Measurements from ENCODE around the gene AFF4.

The AFF4 gene

DNA sequence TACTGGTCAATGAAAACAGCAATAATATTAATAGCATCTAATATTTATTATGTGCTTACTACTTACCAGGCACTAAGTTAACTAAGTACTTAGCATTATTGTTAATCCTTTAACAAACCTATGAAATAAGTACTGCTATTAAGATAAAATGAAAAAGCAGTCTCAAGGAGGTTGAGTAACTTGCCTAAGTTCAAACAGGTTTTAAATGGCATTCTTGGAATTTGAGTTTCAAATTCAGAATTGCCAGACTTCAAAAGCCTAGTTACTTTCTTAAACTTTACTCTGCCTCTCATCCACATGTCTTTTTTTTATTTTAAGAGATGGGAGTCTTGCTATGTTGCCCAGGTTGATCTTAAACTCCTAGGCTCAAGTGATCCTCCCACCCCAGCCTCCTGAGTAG is 73.9 kb downstream of the AFF4 start:
- DNase-seq (ENCODE audit: low spot score), result no peak

DNA sequence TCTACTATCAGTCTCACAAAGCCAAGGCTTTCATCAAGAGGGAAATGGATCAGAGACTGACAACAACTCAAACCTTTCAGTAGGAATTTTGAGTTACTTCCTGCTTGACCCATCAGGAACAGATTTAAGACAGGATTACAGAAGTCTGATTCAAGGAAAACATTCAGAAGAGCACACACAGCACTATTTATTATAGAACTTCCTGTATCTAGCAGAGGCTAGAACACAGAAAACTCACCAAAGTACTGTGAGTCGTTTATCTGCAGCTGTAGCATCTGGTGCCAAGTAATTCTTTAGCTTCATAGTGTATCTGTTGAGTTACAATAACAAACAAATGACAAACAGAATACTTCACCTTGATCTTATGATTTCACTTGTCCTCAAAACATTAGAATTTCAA is 76.2 kb downstream of the AFF4 start:
- no peak for DNase-seq (ENCODE audit: low spot score)

DNA sequence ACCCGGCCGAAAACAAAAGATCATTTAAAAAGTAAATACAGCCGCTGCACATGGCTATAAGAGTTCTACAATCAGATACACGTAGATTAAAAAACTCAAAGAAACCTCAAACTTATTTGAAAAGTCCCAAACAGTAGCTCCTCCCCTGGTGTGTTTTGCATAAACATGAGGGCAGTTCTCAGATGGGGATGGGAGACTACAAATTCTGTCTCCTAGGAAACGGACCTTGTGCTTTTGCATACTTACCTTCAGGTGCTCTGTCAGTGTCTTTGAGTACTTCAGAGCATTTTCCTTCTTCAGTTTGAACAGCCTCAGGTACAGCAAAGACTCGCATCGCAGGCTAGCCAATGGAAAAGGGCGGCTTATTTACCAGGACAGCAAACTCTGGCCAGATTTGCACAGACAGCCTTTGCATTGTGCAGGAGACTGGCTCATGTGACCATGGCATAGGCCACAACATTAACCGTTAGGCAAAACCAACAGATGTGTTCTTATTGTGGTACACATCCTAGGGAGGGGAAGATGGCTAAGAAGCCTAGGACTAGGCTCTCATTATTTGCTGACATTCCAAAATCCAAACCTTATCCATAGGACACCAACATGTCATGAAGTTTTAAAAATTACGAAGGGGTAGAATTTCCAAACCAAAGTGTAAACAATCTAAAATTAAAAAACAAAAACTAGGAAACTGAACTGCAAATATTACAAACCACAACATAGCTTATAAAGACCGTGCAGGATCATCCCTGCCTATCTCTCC is 77.2 kb downstream of the AFF4 start:
- DNase-seq (ENCODE audit: low spot score), result no peak

DNA sequence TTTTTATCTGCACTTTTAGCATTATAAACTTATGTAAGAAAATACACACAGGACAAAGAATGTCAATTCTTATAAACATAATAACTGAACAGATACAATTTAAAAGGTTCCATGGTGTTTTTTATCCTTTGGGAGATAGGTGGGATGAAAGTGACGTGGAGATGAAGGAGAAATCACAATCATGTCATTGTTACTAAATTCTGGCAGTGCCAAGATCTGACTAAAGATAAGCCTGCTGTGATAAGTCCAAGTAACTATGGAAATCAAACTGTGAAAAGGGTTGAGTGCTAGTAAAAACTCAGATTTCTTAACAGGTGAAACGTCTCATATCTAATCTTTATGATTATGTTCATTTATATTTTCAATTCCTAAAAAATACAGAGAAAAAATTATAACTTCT is 78.9 kb downstream of the AFF4 start:
- DNase-seq (ENCODE audit: low spot score), result no peak

DNA sequence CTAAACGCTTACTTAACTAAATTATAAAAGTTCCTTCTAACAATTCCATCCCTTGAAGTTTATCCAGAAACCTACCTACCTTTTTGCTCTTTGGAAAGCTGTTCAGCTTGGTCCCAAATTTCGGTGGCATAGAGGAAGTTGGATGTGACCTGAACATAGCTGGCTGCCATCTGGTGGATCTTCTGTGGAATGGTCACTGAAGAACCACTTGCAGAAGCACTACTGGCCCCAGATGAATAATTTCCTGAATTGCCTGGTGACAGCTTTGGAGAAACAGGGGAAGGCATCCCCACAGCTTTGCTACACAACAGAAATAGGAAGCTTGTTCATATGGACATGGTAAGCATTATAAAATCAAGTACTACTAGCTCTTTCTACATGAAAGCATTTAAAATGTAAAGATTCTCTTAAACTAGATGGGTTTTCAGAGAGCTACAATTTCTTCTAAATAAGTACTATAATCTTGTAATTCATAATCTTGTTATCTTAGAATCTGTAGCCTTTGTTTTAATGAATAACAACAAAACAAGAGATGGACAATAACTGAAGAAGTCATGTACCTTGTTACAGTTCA is 80.1 kb downstream of the AFF4 start:
- DNase-seq (ENCODE audit: low spot score), result peak; percentile 75

DNA sequence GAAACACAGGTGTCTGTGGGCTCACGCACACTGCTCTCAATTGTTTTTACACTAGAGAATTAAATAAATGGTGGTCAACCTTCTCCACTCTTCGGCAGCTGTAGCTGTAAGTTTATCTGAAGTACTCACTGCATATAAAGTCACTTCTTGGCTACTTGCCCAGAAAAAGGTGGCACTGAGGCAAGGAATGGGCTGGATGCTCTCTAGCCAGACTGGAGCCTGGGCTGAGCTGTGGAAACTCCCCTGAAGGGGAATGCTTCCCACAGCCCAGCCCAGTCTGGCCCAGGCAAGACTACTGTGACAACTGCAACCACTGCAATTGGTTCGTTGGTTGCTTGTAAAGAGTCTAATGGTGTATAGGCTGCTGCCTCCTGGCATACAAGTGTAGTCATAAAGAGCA is 85.5 kb downstream of the AFF4 start:
- no peak for DNase-seq (ENCODE audit: low spot score)

DNA sequence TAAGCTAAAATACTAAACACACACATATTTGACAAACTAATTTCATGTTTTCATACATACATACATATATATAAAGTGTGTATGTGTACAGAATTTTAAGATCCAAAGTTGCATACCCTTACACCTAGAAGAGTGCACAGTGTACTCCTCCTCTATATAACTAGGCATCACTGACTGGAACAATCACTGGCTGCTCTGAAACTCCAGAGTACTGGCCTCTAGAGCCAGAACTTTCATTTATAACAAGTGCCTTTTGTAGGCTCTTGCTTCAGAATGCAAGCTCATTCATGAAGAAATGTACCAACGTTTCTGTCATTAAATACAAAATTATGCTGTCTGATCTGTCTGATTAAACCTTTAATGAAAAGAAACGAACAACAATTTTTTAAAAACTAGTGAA is 86.0 kb downstream of the AFF4 start:
- no peak for DNase-seq (ENCODE audit: low spot score)

DNA sequence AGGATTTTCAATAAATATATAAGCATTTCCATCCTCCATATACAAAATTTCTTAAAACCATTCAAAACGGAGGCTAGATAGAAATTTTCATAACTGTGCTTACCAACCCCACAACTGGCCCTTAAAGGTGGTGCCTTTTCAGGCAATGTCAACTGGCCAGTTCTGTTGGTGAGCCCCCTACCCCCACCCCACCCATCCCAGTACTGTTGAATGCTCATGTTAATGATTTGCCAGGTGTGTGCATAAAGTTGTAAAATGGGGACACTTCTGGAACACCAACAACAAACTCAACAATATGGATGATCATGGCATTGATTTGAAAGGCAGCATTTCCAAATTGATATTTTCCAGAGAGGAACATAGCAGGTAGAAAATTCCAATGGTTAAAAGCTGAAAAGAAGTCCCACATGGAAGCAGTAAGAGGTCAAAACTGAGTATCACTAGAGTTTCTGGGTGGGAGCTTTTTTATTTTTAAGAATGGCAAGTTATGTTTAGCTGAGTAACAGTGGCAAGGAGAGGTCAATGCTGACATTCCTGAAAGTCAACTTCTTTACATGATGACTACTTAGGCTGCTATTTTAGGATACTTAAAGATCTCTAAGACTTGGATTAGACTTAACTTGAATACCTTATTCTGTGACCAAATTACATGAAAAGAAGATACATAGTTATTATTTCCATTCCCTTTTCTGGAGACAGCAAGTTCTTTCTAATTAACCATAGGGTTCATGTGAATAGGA is 87.2 kb downstream of the AFF4 start:
- peak; percentile 20 for DNase-seq (ENCODE audit: low spot score)

DNA sequence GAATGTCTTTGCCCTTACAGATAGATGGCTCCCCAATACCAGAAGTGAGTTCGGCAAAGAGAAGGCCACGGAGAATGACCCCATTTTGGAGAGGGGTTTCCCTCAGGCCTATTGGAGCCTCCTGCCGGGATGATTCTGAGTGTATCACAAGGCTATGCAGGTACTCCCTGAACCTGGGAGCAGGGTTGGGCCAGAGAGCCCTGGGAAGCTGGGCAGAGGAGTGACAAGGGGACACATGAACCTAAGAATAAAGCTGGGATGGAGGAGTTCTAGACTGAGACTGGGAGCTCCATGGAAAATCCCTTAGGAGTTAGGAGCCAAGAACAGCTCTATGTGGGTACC is 89.5 kb downstream of the AFF4 start:
- DNase-seq (ENCODE audit: low spot score), result no peak

DNA sequence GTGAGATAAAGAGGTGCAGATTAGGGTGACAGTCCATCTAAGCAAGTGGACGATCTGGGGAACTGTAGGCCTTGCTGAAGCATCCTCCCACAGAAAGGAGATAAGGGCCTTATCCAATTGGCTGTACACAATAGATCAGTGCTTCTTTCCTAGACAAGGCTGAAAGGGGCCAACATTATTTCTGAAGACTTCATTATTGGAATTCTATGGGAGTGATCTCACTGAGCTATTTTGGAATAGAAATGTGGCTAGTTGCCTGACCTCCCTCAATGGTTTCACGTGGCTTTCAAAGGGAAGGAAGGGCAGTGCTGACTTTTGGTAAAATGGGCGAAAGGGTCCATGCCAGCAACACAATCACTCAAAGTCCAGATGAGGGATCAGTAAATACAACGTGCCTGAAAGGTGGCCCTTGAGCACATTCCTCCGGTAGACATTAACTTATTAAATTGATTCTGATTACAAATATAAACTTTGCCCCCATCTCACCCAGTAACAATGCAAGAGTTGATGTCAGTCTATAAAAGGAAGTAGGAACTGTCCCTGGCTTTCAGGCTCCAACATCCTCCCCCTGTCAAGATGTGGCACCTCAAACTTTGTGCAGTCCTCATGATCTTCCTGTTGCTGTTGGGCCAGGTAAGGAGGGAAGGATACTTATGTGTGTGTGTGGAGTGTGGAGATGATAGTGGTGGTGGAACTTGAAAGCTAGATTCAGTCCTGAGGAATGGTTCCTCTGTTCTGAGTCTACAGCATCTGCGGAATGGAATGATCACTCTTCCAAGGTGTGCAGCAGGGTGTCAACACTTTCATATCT is 90.1 kb downstream of the AFF4 start, which contains the start of gene LEAP2:
Gene LEAP2 (plus strand): TSS at position 550 of the 811 bp plus-strand sequence. CDS start 27 bp downstream, at position 577.
- DNase-seq (ENCODE audit: low spot score), result no peak

DNA sequence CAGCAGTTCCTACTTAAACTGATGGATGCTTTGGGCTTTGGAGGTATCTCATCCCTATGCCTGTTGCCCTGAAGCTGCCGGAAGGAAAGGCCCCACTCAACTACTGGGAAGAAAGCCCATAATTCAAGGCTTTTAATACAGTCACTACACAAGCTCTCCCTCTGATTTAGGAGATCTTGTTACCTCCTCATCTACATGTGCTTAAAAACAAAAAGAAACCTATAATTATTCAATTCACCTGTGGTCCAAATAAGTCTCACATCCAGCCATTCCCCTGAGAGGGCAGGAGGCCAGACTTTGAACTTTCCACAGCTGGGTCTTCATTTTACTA is 90.7 kb downstream of the AFF4 start:
- no peak for DNase-seq (ENCODE audit: low spot score)

DNA sequence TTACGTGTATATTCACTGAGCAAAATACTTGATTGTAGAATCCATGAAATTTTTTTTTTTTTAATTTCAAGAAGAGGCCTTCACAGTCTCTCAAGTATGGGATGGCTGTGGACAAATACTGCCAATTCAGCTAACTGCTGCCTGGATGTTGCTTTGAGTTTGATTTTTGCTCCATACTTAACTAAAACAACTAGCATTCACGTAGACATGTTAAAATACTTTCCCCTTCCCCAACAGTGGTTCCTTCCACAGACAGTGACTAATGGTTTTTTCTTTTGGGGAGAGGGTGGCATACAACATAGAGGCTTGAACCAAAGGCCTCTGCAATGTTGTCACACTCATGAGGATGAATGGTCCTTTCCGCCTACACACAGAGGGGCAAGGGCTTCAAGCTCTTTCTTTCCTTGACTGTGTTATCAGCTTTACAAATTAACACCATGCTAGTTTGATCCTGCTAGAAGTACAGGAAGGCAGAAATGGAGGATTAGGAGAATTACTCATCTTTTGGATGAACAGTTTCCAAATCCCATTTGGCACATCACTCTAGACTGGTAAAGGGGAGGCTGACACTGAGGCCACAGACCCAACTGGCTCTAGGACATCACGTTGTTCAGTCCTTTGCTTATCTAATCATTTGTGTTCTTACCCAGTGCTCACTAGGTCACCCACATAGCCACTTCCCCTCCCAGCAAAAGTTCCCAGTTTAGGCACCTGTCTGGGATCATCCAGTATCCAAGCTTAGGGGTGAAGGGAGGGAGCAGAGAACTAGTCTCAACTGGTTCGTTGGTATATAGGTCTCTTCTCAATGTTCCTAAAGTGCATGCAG is 91.8 kb downstream of the AFF4 start:
- no peak for DNase-seq (ENCODE audit: low spot score)

DNA sequence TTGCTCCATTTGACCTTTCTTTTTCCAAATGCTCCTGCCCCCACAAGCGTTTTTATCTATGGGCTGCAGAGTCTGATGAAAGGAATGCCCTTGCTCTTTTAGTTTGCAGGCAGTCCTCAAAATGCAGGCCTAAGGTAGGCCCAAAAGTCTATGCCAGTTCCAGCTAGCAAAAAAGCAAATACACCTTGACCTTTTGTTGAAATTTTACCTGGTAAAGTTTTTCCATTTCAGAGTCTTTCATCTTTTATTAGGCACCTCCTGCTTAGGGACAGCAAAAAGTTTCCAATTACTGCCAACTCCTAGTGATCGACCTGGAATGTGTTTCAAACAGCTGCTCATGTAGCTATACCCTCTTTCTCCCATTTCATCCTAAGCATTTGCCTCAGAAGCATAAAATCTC is 92.6 kb downstream of the AFF4 start:
- DNase-seq (ENCODE audit: low spot score), result no peak

DNA sequence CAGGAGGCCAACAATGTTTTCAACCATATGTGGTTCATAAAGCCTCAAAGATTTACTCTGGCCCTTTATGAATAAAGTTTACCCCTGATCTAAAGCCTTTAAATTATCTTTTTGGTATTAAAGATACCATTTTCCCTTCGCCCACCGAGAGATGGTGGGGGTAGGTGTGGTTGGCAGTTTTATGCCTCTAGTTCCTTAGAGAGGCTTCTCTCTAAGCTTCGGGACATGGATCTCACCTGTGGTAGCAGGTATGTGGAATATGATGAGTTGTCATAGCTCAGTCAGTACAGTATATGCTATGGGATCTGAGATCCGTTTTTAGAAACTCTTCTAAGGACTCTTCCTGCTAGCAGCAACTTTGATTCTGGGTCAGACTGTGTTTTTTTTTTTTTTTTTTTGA is 94.7 kb downstream of the AFF4 start:
- no peak for DNase-seq (ENCODE audit: low spot score)

DNA sequence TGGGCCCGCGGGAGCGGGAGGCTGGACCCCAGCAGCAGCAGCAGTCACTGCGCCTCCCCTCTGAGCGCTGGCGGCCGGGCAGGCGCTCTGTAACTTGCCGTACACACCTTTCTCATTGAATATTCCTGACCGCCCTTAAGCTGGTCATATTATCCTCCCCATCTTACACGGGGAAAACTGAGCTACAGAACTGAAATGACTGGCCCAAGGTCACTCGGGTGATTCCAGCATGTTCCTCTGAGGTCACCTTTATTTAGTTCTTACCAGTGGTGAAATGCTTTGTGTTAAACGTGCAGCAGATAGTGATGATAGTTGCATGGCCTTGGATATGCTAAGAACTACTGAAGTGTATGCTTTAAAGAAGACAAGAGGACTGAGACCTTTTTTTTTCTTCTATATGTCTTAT is 96.4 kb downstream of the AFF4 start:
- DNase-seq (ENCODE audit: low spot score), result no peak

DNA sequence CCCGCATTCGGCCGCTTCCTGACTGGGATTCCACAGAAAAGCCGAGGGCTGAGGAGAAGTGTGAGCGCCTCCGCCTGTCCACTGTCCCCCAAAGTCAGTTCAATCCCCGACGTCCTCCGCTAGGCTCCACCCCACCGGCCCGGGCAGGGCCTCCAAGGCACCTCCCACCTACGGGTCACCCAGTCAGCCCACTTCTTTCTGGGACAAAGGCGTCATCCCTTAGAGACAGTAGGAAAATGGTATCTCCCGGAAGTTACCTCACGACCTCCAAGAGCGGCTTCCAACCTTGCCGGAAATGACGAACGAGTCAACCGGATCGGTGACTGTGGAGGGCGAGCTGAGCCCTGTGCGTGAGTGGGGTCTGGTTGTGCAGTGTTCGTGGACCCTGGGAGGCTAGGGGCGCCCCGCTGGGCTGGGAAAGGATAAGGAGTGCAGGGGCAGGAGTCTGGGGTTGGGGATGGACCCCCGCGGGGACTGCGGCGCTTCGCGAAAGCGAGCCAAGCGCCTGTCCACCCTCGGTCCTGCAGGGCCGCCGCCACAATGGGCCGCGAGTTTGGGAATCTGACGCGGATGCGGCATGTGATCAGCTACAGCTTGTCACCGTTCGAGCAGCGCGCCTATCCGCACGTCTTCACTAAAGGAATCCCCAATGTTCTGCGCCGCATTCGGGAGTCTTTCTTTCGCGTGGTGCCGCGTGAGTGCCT is 96.9 kb downstream of the AFF4 start, which contains the start of the genes GDF9 and UQCRQ:
Gene GDF9 (minus strand): TSS at position 128 of the 704 bp plus-strand sequence. CDS start 1,936 bp downstream, outside the sequence.
Gene UQCRQ (plus strand): TSS at position 301 of the 704 bp plus-strand sequence. CDS start 240 bp downstream, at position 541.
- DNase-seq (ENCODE audit: low spot score), result peak; percentile 99

DNA sequence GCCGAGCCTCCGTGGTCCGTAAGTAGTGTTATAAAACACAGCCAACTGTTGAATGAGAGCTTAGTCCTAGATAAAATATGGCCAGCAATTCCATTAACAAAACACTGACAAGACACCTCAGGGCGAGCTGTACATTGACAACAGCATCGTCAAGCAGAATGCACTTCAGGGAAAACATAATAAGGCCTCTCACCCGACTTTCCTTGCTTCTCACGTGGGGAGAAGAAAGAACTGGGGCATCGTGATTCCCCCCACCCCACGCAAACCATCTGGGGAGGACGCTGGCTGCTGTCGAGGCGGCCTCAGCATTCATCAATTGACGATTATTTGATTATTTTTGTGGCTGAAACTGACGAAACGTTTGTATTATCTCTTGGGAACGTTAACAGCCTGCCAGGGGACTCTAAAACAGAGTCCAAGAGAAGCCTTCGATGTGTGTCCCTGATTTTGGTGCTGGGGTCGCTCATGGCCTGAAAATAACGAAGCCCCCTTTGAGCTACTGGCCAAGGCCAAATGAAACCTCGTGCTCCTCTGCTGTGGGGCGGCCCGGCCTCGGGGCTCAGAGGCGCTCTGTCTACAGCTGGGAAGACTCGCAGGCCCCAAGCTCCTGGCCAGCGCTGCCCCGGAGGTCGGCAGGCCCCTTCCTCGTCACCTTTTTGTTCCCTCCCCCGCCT is 97.6 kb downstream of the AFF4 start:
- no peak for DNase-seq (ENCODE audit: low spot score)

DNA sequence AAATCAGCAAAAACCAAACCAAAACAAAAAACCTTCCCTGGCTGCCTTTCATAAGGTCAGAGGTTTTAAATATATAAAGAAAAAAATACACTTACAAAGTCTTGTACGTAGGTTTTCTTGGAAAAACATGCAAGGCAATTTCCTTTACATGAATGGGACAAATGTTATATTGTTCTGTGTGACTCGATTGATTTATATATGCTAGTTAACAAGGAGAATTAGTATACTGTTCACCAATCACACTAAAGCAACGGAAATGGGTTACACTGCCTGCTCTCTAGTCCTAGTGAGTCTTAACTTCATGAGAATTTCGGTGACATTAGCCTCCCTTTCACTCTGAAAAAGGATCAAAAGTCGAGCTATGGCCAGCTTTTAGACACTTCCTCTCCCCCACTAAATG is 102.7 kb downstream of the AFF4 start:
- no peak for DNase-seq (ENCODE audit: low spot score)

DNA sequence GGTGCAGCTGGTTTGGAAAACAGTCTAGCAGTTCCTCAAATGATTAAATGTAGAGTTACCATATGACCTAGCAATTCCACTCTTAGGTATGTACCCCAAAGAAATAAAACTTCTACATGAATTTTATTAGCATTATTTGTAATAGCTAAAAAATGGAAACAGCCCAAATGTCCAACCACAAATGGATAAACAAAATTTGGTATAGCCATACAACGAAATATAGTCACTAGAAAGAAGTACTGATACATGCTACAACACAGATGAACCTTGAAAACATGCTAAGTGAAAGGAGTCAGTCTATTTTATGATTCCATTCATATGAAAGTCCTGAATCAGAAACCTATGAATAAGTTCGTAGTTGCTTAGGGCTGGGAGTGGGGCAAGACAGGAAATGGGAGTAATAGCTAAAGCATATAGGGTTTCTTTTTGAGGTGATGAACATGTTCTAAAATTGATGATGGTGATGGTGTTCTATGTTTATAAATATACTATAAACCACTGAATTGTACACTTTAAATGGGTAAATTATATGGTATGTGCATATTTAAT is 103.5 kb downstream of the AFF4 start:
- no peak for DNase-seq (ENCODE audit: low spot score)

DNA sequence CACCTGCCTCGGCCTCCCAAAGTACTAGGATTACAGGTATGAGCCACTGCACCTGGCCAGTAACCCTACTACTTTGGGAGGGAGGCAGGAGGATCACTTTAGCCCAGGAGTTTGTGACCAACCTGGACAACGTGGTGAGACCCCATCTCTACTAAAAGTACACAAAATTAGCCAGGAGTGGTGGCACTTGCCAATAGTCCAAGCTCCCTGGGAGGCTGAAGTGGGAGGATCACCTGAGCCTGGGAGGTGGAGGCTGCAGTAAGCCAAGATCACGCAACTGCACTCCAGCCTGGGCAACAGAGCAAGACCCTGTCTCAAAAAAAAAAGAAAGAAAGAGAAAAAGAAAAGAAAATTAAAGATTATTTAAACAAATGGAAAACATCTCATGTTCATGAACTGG is 107.4 kb downstream of the AFF4 start:
- DNase-seq (ENCODE audit: low spot score), result no peak
